K562 (cell line): ENCODE data around the gene GH2. TPM values are rescaled to one million over a fixed set of nuclear protein-coding genes. Genes with fewer than 3 reads are reported as not detected.

Source experiments
- ATAC-seq: fragments of 200-7000 bp; cut with Tn5 transposase; 3 replicates; pipeline ENCODE4 v1.9.1; 2020; ENCODE audit warnings: moderate library complexity
- Bru-seq: library from RNA; stranded (reverse); fragments of 400-500 nt; gene quantifications from one replicate; lab custom pipeline; 2021; lab: Mats Ljungman, UMichigan
- BruChase-seq, 2 experiments: library from RNA; stranded (reverse); fragments of 400-500 nt; gene quantifications; one replicate each; lab custom pipeline; 2021; lab: Mats Ljungman, UMichigan
- BruUV-seq: library from RNA; stranded (reverse); fragments of 400-500 nt; replicated peaks from 2 replicates; lab custom pipeline; 2021; lab: Mats Ljungman, UMichigan
- CTCF ChIA-PET: fragments of 300-600 bp; formaldehyde crosslinking; extraction: SDS; loops from one replicate; lab custom pipeline; 2021; ENCODE audit warnings: low intra/inter-chr PET ratio; lab: Yijun Ruan, JAX
- POLR2A ChIA-PET: fragments of 300-600, 350-650 bp; sonication (Branson Sonifier 250); formaldehyde crosslinking; extraction: SDS; loops from one replicate; lab custom pipeline; 2021; ENCODE audit warnings: antibody characterized with exemption, inconsistent platforms; lab: Yijun Ruan, JAX
- DNase-seq, 4 experiments: peaks; one replicate each; pipeline versions ENCODE4 v3.0.0 to v3.0.0-alpha.2; 2011 to 2018; ENCODE audit warnings: low spot score in 3 of 4, mixed read lengths in 3 of 4; ENCODE audit errors: extremely low read depth in 1 of 4
- FAIRE-seq: peaks from 2 replicates; lab custom pipeline; 2011; peaks lifted over from hg19 to GRCh38; lab: Jason Lieb, UNC
- H2AFZ ChIP-seq: 2 replicates; pipeline ENCODE4 v1.6.0; 2011; ENCODE audit warnings: low read depth, low read length, control low read depth, inconsistent platforms
- H3K27ac ChIP-seq: fragments of 200-600 bp; 3 replicates; pipeline ENCODE4 v1.8.0; 2011; ENCODE audit warnings: low read depth, mild to moderate bottlenecking, control low read depth, inconsistent platforms, low read length, moderate library complexity, mixed read lengths; ENCODE audit errors: extremely low read depth
- H3K27me3 ChIP-seq, 2 experiments: fragments of 300-600 bp in 1 of 2; 2 replicates in 1 of 2; 3 replicates in 1 of 2; pipeline versions ENCODE4 v1.6.0 to v1.8.0; 2011; ENCODE audit warnings: inconsistent platforms in 2 of 2, low read length in 2 of 2, mild to moderate bottlenecking in 1 of 2, mixed read lengths in 1 of 2, moderate library complexity in 1 of 2; ENCODE audit not compliant: control insufficient read depth in 2 of 2, insufficient read depth in 2 of 2
- H3K36me3 ChIP-seq: fragments of 300-600 bp; 3 replicates; pipeline ENCODE4 v1.8.0; 2011; ENCODE audit warnings: mild to moderate bottlenecking, low read length, inconsistent platforms; ENCODE audit not compliant: control insufficient read depth, insufficient read depth
- H3K4me1 ChIP-seq, 2 experiments: fragments of 200-600 bp in 1 of 2; replicated peaks in 1 of 2; 2 replicates in 1 of 2; 3 replicates in 1 of 2; pipeline versions ENCODE4 v1.5.1 to v1.8.0; 2011; ENCODE audit warnings: inconsistent platforms in 2 of 2, low read length in 2 of 2, mild to moderate bottlenecking in 1 of 2, mixed read lengths in 1 of 2, moderate library complexity in 1 of 2; ENCODE audit not compliant: control insufficient read depth in 2 of 2, insufficient read depth in 2 of 2
- H3K4me2 ChIP-seq: 2 replicates; pipeline ENCODE4 v1.6.1; 2011; ENCODE audit warnings: low read length, control low read depth, inconsistent platforms, mixed read lengths; ENCODE audit not compliant: insufficient read depth
- H3K4me3 ChIP-seq: fragments of 200-600 bp; sonication (generic), shearing (Covaris generic); 2 replicates; pipeline ENCODE4 v1.5.1; 2016; ENCODE audit warnings: control low read depth, inconsistent platforms
- H3K79me2 ChIP-seq: fragments of 200-600 bp; 3 replicates; pipeline ENCODE4 v1.8.0; 2011; ENCODE audit warnings: low read length, inconsistent platforms; ENCODE audit not compliant: control insufficient read depth, insufficient read depth
- H3K9ac ChIP-seq, 2 experiments: 2 replicates each; pipeline versions ENCODE4 v1.6.0 to v1.6.1; 2011; ENCODE audit warnings: low read depth in 2 of 2, low read length in 2 of 2, control low read depth in 1 of 2, inconsistent platforms in 1 of 2, mild to moderate bottlenecking in 1 of 2, mixed read lengths in 1 of 2; ENCODE audit not compliant: insufficient read depth in 1 of 2
- H3K9me1 ChIP-seq: one replicate; pipeline ENCODE4 v1.6.0; 2011; ENCODE audit warnings: inconsistent platforms, mild to moderate bottlenecking, low read length, moderate library complexity; ENCODE audit not compliant: control insufficient read depth, insufficient read depth
- H3K9me3 ChIP-seq: replicated peaks from 2 replicates; pipeline ENCODE4 v1.5.1; 2011; ENCODE audit warnings: low read depth, low read length, inconsistent platforms; ENCODE audit not compliant: control insufficient read depth, insufficient read depth
- H4K20me1 ChIP-seq: replicated peaks from 2 replicates; pipeline ENCODE4 v1.6.1; 2011; ENCODE audit warnings: low read length, inconsistent platforms, mixed read lengths; ENCODE audit not compliant: control insufficient read depth, insufficient read depth
- BCOR ChIP-seq: fragments of 450-650 bp; IDR thresholded peaks from 2 replicates; pipeline ENCODE4 v1.6.1; 2016
- FOXA1 ChIP-seq: fragments of 450-650 bp; IDR thresholded peaks from 2 replicates; pipeline ENCODE4 v1.6.1; 2016; ENCODE audit warnings: mild to moderate bottlenecking, borderline replicate concordance
- MAFF ChIP-seq: IDR thresholded peaks from 2 replicates; pipeline ENCODE4 v1.6.1; 2012; ENCODE audit warnings: low read length, improper control_type of control experiment
- PHF20 ChIP-seq: fragments of 450-650 bp; IDR thresholded peaks from 2 replicates; pipeline ENCODE4 v1.6.1; 2018; ENCODE audit not compliant: partially characterized antibody
- RBM14 ChIP-seq: fragments of 200-400 bp; formaldehyde crosslinking; IDR thresholded peaks from 2 replicates; pipeline ENCODE4 v1.6.1; 2018; ENCODE audit warnings: low read depth, mild to moderate bottlenecking, low read length, moderate library complexity, borderline replicate concordance; ENCODE audit not compliant: insufficient read depth
- USF1 ChIP-seq: sonication (generic); formaldehyde crosslinking; IDR thresholded peaks from 2 replicates; pipeline ENCODE4 v1.9.0; 2022; ENCODE audit warnings: mild to moderate bottlenecking, missing genetic modification reagents
- ZNF511 ChIP-seq: sonication (generic); formaldehyde crosslinking; IDR thresholded peaks from 2 replicates; pipeline ENCODE4 v1.8.0; 2022; ENCODE audit warnings: mild to moderate bottlenecking, missing genetic modification reagents
- ZNF589 ChIP-seq: fragments of 200-800 bp; sonication (Bioruptor generic); IDR thresholded peaks from 2 replicates; pipeline ENCODE4 v1.6.1; 2016; ENCODE audit warnings: low read depth, missing genetic modification characterization, missing compliant biosample characterization
- ZNF592 ChIP-seq: fragments of 450-650 bp; IDR thresholded peaks from 2 replicates; pipeline ENCODE4 v1.6.1; 2017; ENCODE audit warnings: antibody characterized with exemption, mild to moderate bottlenecking
- ZNF655 ChIP-seq: fragments of 250-450 bp; sonication (Bioruptor Pico); IDR thresholded peaks from 2 replicates; pipeline ENCODE4 v1.5.0; 2021
- WGBS: fragments of 100-300 bp; shearing (Covaris generic); methylation state at CpG from one replicate; pipeline ENCODE4 v1.1.6; 2016; ENCODE audit warnings: low coverage, mixed read lengths; ENCODE audit not compliant: insufficient coverage; ENCODE audit errors: missing lambda C conversion rate; 5-methylcytosine and 5-hydroxymethylcytosine counted together
- in situ Hi-C: fragments of 300-500 bp; cut with MboI; formaldehyde crosslinking; loops from 4 replicates; pipeline ENCODE4 v1.15.0; 2018; ENCODE audit warnings: inconsistent platforms, mixed read lengths
- intact Hi-C: fragments of 100-400 bp; cut with micrococcal nuclease; formaldehyde crosslinking; loops from 2 replicates; pipeline ENCODE4 v1.14.2; 2022
- long read RNA-seq, 3 experiments: library from polyadenylated mRNA in 2 of 3; library from RNA in 1 of 3; unstranded in 2 of 3; stranded (forward) in 1 of 3; transcript quantifications; one replicate each; pipeline ENCODE4 v2.0.0, GENCODE V29; 2019 to 2022
- polyA minus RNA-seq, 3 experiments: library from RNA; depleted of rRNA, polyadenylated mRNA; stranded (reverse); fragments of >200 nt; gene quantifications; 2 replicates each; pipeline ENCODE4 v1.2.3, GENCODE V29; 2011
- polyA plus RNA-seq, 8 experiments: library from polyadenylated mRNA; depleted of rRNA in 4 of 8; stranded (reverse) in 5 of 8; unstranded in 3 of 8; fragments of >200 nt; fragmentation: Nextera tagmentation in 2 of 8; fragmentation: Illumina TruSeq in 1 of 8; extraction: Ambion mirVana in 2 of 8; extraction: Trizol in 1 of 8; gene quantifications; 2 replicates each; pipeline versions ENCODE4 v1.2.1 to v1.2.3, GENCODE V29; 2011 to 2014; ENCODE audit warnings: inconsistent platforms in 1 of 8, missing spikeins in 1 of 8
- total RNA-seq, 7 experiments: library from RNA; depleted of rRNA in 6 of 7; stranded (reverse); fragments of >200 nt in 6 of 7; fragmentation: Illumina TruSeq in 2 of 7; extraction: Trizol in 2 of 7; gene quantifications; 2 replicates each; pipeline versions ENCODE4 v1.2.1 to v1.2.3, GENCODE V29; 2011 to 2021; ENCODE audit warnings: low replicate concordance in 1 of 7

Gene GH2
- not detected in 2 replicates for total RNA-seq (2011; cell fraction: chromatin; rRNA removed; ENCODE audit: low replicate concordance)
- not detected in 2 replicates for total RNA-seq (2011; cell fraction: nucleolus; rRNA removed)
- total RNA-seq (2011; cell fraction: nucleoplasm; rRNA removed), result not detected in 2 replicates
- total RNA-seq (2014; rRNA removed), result not detected in 2 replicates
- total RNA-seq (2014; rRNA removed; fragmentation: Illumina TruSeq; extraction: Trizol), result not detected in 2 replicates
- not detected in 2 replicates for total RNA-seq (2015; rRNA removed; fragmentation: Illumina TruSeq; extraction: Trizol)
- total RNA-seq (2021), result not detected in 2 replicates
- polyA plus RNA-seq (2011; rRNA removed), result not detected in 2 replicates
- not detected in 2 replicates for polyA plus RNA-seq (2011; cell fraction: cytosol; rRNA removed)
- not detected in 2 replicates for polyA plus RNA-seq (2011; cell fraction: nucleus; rRNA removed)
- polyA plus RNA-seq (2012), result not detected in 2 replicates
- not detected in 2 replicates for polyA plus RNA-seq (2014; fragmentation: Illumina TruSeq; extraction: Trizol)
- polyA plus RNA-seq (2014; fragmentation: Nextera tagmentation; extraction: Ambion mirVana), result not detected
- polyA plus RNA-seq (2014; rRNA removed), result 0.18 TPM in 1 of 2 replicates, not detected in the other
- polyA minus RNA-seq (2011; rRNA and poly(A)+ RNA removed), result not detected in 2 replicates
- polyA minus RNA-seq (2011; cell fraction: cytosol; rRNA and poly(A)+ RNA removed), result not detected in 2 replicates
- not detected in 2 replicates for polyA minus RNA-seq (2011; cell fraction: nucleus; rRNA and poly(A)+ RNA removed)
- not detected for Bru-seq, nascent RNA
- not detected for BruChase-seq, experiment 1, labeled RNA remaining after a 2-hour chase
- not detected for BruChase-seq, experiment 2, labeled RNA remaining after a 6-hour chase
- long read RNA-seq, experiment 1, result 0 reads
- long read RNA-seq, experiment 2, result 0 reads
- long read RNA-seq, experiment 3, result 0 reads

- Histone ChIP-seq H3K79me2 (no peaks in the 10 kb centered on the region), H3K27me3 (peaks cover 5 to 36% of the 10 kb centered on the region in 2 experiments; a peak in 3 of 5 replicates), H3K4me2 (peak within 1 kb of the TSS; percentile 25), H3K9me1 (no peaks in the 10 kb centered on the region), H4K20me1 (no peaks in the 10 kb centered on the region), H3K36me3 (no peaks in the 10 kb centered on the region), H3K4me1 (peaks cover 0 to 3% of the 10 kb centered on the region in 2 experiments; a peak in 2 of 5 replicates), H3K27ac (no peak within 1 kb of the TSS), H3K9ac (no peak within 1 kb of the TSS; a peak in 1 of 4 replicates), H2AFZ (peak within 1 kb of the TSS; percentile 63; the same call in 1 of the 2 replicates), H3K9me3 (no peaks in the 10 kb centered on the region), H3K4me3 (no peak within 1 kb of the TSS)
- ChIA-PET POLR2A (interaction anchor here (0.6 to 1.5 kb wide), 4 partner anchors 11 to 75 kb away, joined by 3 to 5 read pairs (median 4); no protein-coding TSS in a partner anchor), CTCF (interaction anchor here (0.6 kb wide), 2 partner anchors 133 to 415 kb away, joined by 3 read pairs; no protein-coding TSS in a partner anchor)
- FAIRE-seq (peak; percentile 64), ATAC-seq (peak; percentile 96), DNase-seq (peak; percentile 82 to 90 (median 86))
- no TSS peak for BruUV-seq
- 2% methylated on average over 13 of the region's 15 CpGs for WGBS
- intact Hi-C loops, result no loop called here
- in situ Hi-C loops, result no loop called here
- TF ChIP-seq USF1 (CRISPR knock-in tag), result peak; percentile 67
- no peak for TF ChIP-seq BCOR
- TF ChIP-seq ZNF511 (CRISPR knock-in tag), result 0 out of 2 replicates have a peak, but pooled peaks have one; percentile 16
- no peak for TF ChIP-seq RBM14
- no peak for TF ChIP-seq ZNF589
- no peak for TF ChIP-seq ZNF592
- TF ChIP-seq PHF20, result no peak
- 0 out of 2 replicates have a peak, but pooled peaks have one; percentile 3 for TF ChIP-seq MAFF
- TF ChIP-seq ZNF655, result no peak
- no peak for TF ChIP-seq FOXA1
Observed at GRCh38 chr17:63881935-63882601, at the start of gene GH2. Gene GH2, minus strand, starts transcription at chr17:63881944. Its CDS starts 143 bp downstream, at chr17:63881801.
